Ovary (tissue), 3 donors: ENCODE results near the gene NDUFS8.

Source experiments
- EP300 ChIP-seq: sonication (generic); formaldehyde crosslinking; IDR thresholded peaks from one replicate; pipeline ENCODE4 v1.6.1; 2017; ENCODE audit warnings: antibody characterized with exemption
- TF ChIP-seq, protein P1 (sequence below), 3 donors: fragments of 450-650 bp in 2 of 3; fragments of 200-600 bp in 1 of 3; IDR thresholded peaks; one replicate each; pipeline versions ENCODE4 v1.5.1 to v1.8.0; 2016 to 2022; ENCODE audit warnings: antibody characterized with exemption in 3 of 3, mild to moderate bottlenecking in 1 of 3
- donor health status: DM: no; HTN: no; CAD: no.

DNA sequence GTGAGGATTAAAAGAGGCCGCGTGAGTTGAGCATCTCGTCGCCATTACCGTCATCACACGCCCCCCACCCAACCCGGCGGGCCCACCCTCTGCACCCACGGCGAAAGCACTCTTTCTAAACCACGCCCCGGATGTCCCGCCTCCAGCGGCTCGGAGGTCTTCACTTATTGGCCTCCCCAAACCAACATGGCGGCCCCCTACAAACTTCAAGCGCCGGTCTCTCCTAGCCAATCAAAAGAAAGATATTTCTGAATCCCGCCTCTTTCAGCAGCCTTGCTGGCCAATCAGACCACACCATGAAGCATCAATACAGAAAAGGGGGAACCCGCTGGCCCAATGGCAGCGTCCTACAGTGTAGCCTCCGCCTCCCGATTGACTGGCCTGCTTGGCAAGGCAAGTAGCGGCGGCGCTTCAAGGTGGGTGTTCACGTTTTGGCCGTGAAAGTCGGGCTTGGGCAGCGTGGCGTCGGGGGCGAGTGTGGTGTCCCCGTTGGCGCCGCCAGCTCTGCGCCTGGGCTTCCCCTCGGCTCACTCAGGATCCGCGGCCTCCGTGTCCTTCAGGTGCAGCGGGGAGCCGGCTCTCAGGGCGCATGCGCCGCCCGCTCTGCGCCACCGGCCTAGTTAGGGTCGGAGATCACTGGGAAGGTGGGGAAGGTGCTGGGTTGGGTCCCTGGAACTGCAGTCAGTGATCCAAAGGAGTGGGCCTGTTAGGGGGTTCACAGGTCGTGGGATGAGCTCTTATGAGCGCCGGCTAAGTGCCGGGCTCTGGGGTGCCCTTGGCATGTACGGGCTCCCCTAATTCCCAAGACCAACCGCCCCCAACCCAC is at the start of gene NDUFS8:
- TF ChIP-seq, protein P1, sequence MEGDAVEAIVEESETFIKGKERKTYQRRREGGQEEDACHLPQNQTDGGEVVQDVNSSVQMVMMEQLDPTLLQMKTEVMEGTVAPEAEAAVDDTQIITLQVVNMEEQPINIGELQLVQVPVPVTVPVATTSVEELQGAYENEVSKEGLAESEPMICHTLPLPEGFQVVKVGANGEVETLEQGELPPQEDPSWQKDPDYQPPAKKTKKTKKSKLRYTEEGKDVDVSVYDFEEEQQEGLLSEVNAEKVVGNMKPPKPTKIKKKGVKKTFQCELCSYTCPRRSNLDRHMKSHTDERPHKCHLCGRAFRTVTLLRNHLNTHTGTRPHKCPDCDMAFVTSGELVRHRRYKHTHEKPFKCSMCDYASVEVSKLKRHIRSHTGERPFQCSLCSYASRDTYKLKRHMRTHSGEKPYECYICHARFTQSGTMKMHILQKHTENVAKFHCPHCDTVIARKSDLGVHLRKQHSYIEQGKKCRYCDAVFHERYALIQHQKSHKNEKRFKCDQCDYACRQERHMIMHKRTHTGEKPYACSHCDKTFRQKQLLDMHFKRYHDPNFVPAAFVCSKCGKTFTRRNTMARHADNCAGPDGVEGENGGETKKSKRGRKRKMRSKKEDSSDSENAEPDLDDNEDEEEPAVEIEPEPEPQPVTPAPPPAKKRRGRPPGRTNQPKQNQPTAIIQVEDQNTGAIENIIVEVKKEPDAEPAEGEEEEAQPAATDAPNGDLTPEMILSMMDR (IDR thresholded peaks at IDR 0.05), result no peak
- no peak for TF ChIP-seq EP300
